HCT116 (cell line): ENCODE data around the gene A4GALT. TPM values are rescaled to one million over a fixed set of nuclear protein-coding genes. Genes with fewer than 3 reads are reported as not detected.
A peak's percentile ranks its signal among the peaks of the same experiment; 100 is the strongest.

ENCODE experiments used
- ATAC-seq: fragments of 200-7000 bp; cut with Tn5 transposase; 2 replicates; pipeline ENCODE4 v1.9.1; 2020; ENCODE audit warnings: mild to moderate bottlenecking, moderate library complexity
- BruUV-seq: library from RNA; stranded (reverse); fragments of 400-500 nt; replicated peaks from 2 replicates; lab custom pipeline; 2021; lab: Mats Ljungman, UMichigan
- CTCF ChIA-PET: fragments of 300-600 bp; sonication (Branson Sonifier 250); formaldehyde crosslinking; loops from one replicate; lab custom pipeline; 2021; ENCODE audit warnings: antibody characterized with exemption; lab: Charles Lee
- POLR2A ChIA-PET: fragments of 300-600, 350-600 bp; sonication (Branson Sonifier 250); formaldehyde crosslinking; loops from one replicate; lab custom pipeline; 2021; ENCODE audit warnings: antibody characterized with exemption; lab: Charles Lee
- RAD21 ChIA-PET, 2 experiments: fragments of 300-600 bp; sonication (Branson Sonifier 250); formaldehyde crosslinking; loops; one replicate each; lab custom pipeline; 2023; ENCODE audit warnings: low total read pairs in 2 of 2; ENCODE audit not compliant: uncharacterized antibody in 2 of 2, unreplicated experiment in 2 of 2, low non-redundant PET in 1 of 2; lab: Charles Lee
- DNase-seq: peaks from one replicate; pipeline ENCODE4 v3.0.0-alpha.2; 2010; ENCODE audit warnings: low read depth, low spot score
- H2AFZ ChIP-seq: fragments of 200-600 bp; shearing (Covaris generic), sonication (generic); 2 replicates; pipeline ENCODE4 v1.6.1; 2017; ENCODE audit warnings: low read depth, mixed run types, mixed read lengths, antibody characterized with exemption, low read length; ENCODE audit not compliant: poor library complexity, severe bottlenecking
- H3K27ac ChIP-seq: 2 replicates; pipeline ENCODE4 v1.5.1; 2012; ENCODE audit warnings: low read depth, low read length
- H3K27me3 ChIP-seq: fragments of 200-600 bp; sonication (generic); 2 replicates; pipeline ENCODE4 v1.6.1; 2016; ENCODE audit warnings: mixed run types, low read length, mixed read lengths; ENCODE audit not compliant: insufficient read depth
- H3K36me3 ChIP-seq, 2 experiments: fragments of 200-500 bp in 1 of 2; fragments of 200-600 bp in 1 of 2; sonication (Bioruptor generic) in 1 of 2; sonication (generic) in 1 of 2; 2 replicates each; pipeline versions ENCODE4 v1.5.1 to v1.6.1; 2014 to 2016; ENCODE audit warnings: low read length in 2 of 2, inconsistent platforms in 1 of 2, mixed read lengths in 1 of 2, mixed run types in 1 of 2; ENCODE audit not compliant: insufficient read depth in 2 of 2, control insufficient read depth in 1 of 2
- H3K4me1 ChIP-seq, 2 experiments: fragments of 200-600 bp in 1 of 2; sonication (generic) in 1 of 2; 2 replicates each; pipeline versions ENCODE4 v1.5.1 to v1.6.1; 2012 to 2017; ENCODE audit warnings: low read length in 2 of 2, inconsistent platforms in 1 of 2, mild to moderate bottlenecking in 1 of 2, mixed read lengths in 1 of 2, mixed run types in 1 of 2, moderate library complexity in 1 of 2; ENCODE audit not compliant: insufficient read depth in 2 of 2, control insufficient read depth in 1 of 2
- H3K4me2 ChIP-seq: fragments of 200-600 bp; sonication (generic); 2 replicates; pipeline ENCODE4 v1.6.1; 2017; ENCODE audit warnings: mixed run types, low read length, mixed read lengths
- H3K4me3 ChIP-seq, 2 experiments: fragments of 200-600 bp in 1 of 2; sonication (generic) in 1 of 2; replicated peaks in 1 of 2; 2 replicates each; pipeline ENCODE4 v1.5.1; 2011 to 2016; ENCODE audit warnings: low read length in 2 of 2, control low read depth in 1 of 2, low read depth in 1 of 2, mild to moderate bottlenecking in 1 of 2, mixed read lengths in 1 of 2, mixed run types in 1 of 2
- H3K79me2 ChIP-seq: fragments of 200-600 bp; sonication (generic); 2 replicates; pipeline ENCODE4 v1.6.1; 2017; ENCODE audit warnings: mild to moderate bottlenecking, mixed run types, low read length, moderate library complexity, mixed read lengths; ENCODE audit not compliant: insufficient read depth
- H3K9ac ChIP-seq: fragments of 200-600 bp; sonication (generic); 2 replicates; pipeline ENCODE4 v1.6.1; 2016; ENCODE audit warnings: low read length, mixed read lengths
- H3K9me2 ChIP-seq: fragments of 200-600 bp; sonication (generic), shearing (Covaris generic); 2 replicates; pipeline ENCODE4 v1.6.1; 2017; ENCODE audit warnings: mixed run types, mild to moderate bottlenecking, moderate library complexity; ENCODE audit not compliant: insufficient read depth
- H3K9me3 ChIP-seq, 2 experiments: fragments of 200-500 bp in 1 of 2; fragments of 200-600 bp in 1 of 2; sonication (Bioruptor generic) in 1 of 2; sonication (generic) in 1 of 2; 2 replicates each; pipeline ENCODE4 v1.6.1; 2014 to 2017; ENCODE audit warnings: low read length in 2 of 2, mixed read lengths in 2 of 2, inconsistent platforms in 1 of 2, low read depth in 1 of 2, mild to moderate bottlenecking in 1 of 2, mixed run types in 1 of 2, moderate library complexity in 1 of 2; ENCODE audit not compliant: control insufficient read depth in 1 of 2, insufficient read depth in 1 of 2
- H4K20me1 ChIP-seq: fragments of 200-600 bp; sonication (generic), shearing (Covaris generic); 2 replicates; pipeline ENCODE4 v1.6.1; 2017; ENCODE audit warnings: mixed run types, mild to moderate bottlenecking, moderate library complexity; ENCODE audit not compliant: insufficient read depth
- RAD21 ChIP-seq: IDR thresholded peaks from 2 replicates; pipeline ENCODE4 v1.6.1; 2012; ENCODE audit warnings: low read depth, mild to moderate bottlenecking
- REST ChIP-seq: IDR thresholded peaks from 2 replicates; pipeline ENCODE4 v1.6.1; 2012; ENCODE audit warnings: low read depth
- SIN3A ChIP-seq: IDR thresholded peaks from 2 replicates; pipeline ENCODE4 v1.6.1; 2012; ENCODE audit warnings: low read depth
- TCF7L2 ChIP-seq: IDR thresholded peaks from 2 replicates; pipeline ENCODE4 v1.7.0; 2011; ENCODE audit warnings: borderline replicate concordance, inconsistent platforms; ENCODE audit not compliant: insufficient read depth, insufficient read length; ENCODE audit errors: extremely low read depth
- intact Hi-C: fragments of 100-400 bp; cut with micrococcal nuclease; formaldehyde crosslinking; loops from 2 replicates; pipeline ENCODE4 v1.10.0; 2022
- total RNA-seq: library from RNA; stranded (reverse); gene quantifications from one replicate; pipeline ENCODE4 v1.2.1, GENCODE V29; 2021; ENCODE audit not compliant: unreplicated experiment

A4GALT gene
- total RNA-seq, 1 experiment from 2014 or later: 16.0 TPM

DNA sequence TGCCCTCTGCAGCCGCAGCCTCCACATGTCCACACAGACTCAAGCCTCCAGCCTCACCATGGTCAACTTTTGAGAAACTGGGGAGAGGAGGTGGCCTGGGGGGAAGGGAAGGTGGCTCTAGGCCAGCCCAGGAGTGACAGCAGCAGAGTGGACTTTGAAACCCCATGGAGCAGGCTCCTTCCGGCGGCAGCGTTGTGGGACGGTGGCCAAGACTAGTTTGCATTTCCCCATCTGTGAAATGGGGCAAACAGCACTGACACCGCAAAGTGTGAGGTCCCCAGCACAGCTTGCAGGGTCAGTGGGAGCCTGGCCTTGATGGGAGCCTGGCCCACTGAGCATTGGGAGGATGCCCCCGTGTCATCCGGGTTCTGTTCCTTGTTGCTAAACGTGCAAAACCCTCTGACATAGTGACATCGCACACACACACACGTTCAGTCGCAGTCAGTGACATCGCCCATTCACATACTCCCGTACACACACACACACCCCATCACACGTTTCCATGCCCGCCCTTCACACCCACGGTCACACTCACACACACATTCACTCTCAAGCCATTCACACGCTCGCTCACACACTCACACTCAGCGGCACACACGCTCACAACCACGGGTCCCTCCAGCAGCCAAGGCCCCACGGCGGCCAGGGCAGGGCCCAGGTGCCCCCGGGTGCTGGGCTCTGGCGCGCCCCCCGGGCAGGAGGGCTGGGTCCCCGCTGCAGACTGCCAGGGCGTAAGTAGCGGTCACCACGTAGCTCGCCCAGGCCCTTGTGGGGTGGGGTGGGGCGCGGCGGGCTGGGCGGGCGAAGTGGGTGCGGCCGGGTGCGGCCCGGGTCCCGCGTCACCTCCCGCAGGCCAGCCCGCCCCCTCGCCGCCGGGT, 72.1 kb downstream of the A4GALT start:
- Histone ChIP-seq H3K79me2 (peaks cover 53% of the 10 kb centered on the region), H3K27ac (peak overlapping the region; percentile 76; the same call in 1 of the 2 replicates), H3K36me3 (no peaks in the 10 kb centered on the region), H3K4me2 (peak overlapping the region; percentile 98), H3K9me2 (no peaks in the 10 kb centered on the region), H3K9me3 (no peaks in the 10 kb centered on the region), H3K9ac (peak overlapping the region; percentile 99), H4K20me1 (no peaks in the 10 kb centered on the region), H3K4me1 (peaks cover 5 to 27% of the 10 kb centered on the region in 2 experiments; a peak in 3 of 4 replicates), H2AFZ (no peak overlapping the region), H3K27me3 (no peaks in the 10 kb centered on the region)
- ChIA-PET CTCF (interaction anchor here (1.4 kb wide), 1 partner anchor 28 kb away, joined by 3 read pairs; no protein-coding TSS in a partner anchor), RAD21 (interaction anchor here in 1 of 2 experiments (0.6 kb wide), 1 partner anchor 442 kb away, joined by 3 read pairs; no protein-coding TSS in a partner anchor), POLR2A (interaction anchor here (0.6 to 2.6 kb wide), 5 partner anchors 10 to 564 kb away, joined by 3 to 17 read pairs (median 3); no protein-coding TSS in a partner anchor)
- TSS peak; percentile 82 for BruUV-seq
- intact Hi-C loops: no loop called here
- ATAC-seq (peak; percentile 79), DNase-seq (no peak)
- TF ChIP-seq RAD21 (no peak), REST (no peak), SIN3A (peak; percentile 15; the same call in 1 of the 2 replicates), TCF7L2 (no peak)
- TF ChIP-seq, all 23 proteins: peak for 1
- H3K4me3 ChIP-seq: peak overlapping the region; percentile 98 to 100
